Articular chondrocyte of knee joint (primary cell): ENCODE measurements around the gene CPN2. TPM values are rescaled to one million over a fixed set of nuclear protein-coding genes. Genes with fewer than 3 reads are reported as not detected.

ENCODE experiments used
- total RNA-seq: library from RNA; depleted of rRNA; stranded (reverse); fragments of >200 nt; gene quantifications from 2 replicates; pipeline ENCODE4 v1.2.3, GENCODE V29; 2012

Gene CPN2, protein sequence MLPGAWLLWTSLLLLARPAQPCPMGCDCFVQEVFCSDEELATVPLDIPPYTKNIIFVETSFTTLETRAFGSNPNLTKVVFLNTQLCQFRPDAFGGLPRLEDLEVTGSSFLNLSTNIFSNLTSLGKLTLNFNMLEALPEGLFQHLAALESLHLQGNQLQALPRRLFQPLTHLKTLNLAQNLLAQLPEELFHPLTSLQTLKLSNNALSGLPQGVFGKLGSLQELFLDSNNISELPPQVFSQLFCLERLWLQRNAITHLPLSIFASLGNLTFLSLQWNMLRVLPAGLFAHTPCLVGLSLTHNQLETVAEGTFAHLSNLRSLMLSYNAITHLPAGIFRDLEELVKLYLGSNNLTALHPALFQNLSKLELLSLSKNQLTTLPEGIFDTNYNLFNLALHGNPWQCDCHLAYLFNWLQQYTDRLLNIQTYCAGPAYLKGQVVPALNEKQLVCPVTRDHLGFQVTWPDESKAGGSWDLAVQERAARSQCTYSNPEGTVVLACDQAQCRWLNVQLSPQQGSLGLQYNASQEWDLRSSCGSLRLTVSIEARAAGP
- total RNA-seq = under 0.01 TPM in 1 of 2 replicates, not detected in the other

DNA sequence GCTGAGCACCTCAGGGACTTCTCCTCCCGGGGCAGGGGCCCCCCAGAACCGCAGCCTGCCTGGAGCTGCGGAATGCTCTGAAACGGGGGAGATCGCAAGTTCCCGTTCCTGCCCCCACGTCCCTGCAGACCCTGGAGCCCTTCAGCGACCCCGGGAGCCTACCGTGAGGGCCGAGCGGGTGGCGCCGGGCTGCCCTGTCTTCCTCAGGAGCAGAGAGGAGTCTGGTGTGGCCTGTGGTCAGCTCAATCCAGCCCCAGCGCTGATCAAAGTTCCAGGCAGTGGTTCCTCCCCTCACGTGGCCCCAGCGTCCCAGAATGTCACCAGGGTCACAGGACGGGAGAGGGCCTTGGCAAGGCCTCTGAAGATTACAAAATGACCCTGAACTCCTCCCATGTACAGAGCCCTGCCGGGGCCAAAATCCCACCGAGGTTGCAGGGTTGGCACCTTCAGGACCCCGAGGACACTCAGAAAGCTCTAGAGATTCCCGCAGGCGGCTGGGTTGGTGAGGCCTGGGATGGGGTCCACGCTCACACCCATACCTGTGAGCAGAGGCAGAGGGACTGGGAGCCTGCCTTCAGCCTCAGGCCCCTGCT is at the start of gene CPN2:
CPN2 (minus strand) TSS at position 249 of the 593 bp plus-strand sequence. CDS start 8,626 bp downstream, outside the sequence.

DNA sequence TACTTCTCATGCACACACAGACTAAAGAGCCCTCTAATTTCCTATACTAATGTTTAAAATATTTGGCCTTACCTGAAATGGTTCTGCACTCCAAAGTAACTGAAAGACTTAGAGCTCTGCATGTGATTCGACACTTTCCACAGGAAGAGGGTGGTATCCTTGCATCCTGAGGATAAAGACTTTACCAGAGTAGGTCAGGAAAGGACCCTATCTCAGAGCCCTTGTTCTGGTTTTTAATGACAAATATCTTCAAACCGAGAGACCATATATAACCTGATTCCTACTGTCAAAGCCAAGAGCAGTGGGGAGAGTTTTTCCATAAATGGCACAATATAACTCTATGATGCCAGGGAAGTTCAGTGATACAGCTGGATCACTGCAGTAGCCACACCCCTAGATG is 48.0 kb upstream of the CPN2 start, which contains the start of gene GP5:
GP5 (minus strand) TSS at position 101 of the 400 bp plus-strand sequence. CDS start 984 bp downstream, outside the sequence.

DNA sequence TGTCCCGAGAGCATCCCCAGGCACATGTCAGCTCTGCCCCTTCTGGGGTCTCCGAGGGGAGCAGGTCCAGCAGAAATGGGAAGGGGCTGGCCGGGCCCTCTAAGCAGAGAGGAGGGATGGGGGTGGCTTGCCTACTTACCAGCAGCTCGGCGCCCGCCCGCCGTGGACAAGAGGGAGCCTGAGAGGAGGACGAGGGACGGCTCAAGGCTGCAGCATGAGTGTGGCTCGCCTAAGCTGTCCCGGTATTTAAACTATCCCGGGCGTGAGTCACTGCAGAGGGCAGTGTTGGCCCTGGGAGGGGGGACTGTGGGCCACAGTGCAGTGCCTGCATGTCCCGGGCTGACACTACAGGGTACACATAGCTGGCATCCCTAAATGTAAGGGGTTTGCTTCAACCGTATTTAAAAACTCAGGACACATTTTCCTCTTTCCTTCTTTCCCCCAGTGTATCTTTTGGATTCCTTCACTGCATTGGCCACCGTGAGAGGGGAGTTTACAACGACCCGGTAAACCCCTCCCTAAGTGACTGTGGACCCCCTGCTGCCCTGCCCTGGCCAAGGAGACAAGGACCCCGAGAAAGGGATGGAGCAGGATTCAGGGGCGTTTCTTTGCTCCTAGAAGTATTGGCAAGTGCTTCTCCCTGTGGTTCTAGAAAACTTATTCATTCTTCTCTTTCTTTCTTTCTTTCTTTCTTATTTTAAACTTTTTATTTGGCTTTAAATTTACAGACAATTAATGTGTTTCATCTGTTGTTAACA is 18.6 kb upstream of the CPN2 start, which contains the start of gene LRRC15:
LRRC15 (minus strand) TSS at position 222 of the 758 bp plus-strand sequence. CDS start 8,700 bp downstream, outside the sequence.

Other genes starting within 250 kb of the CPN2 start
- 11.6 and 92.6 TPM in 2 replicates for gene HES1, start 215.2 kb downstream of the CPN2 start, total RNA-seq
- 7.1 and 29.7 TPM in 2 replicates for gene LRRC15, start 18.4 kb upstream of the CPN2 start, total RNA-seq
- under 0.01 and 0.13 TPM in 2 replicates for gene GP5, start 47.9 kb upstream of the CPN2 start, total RNA-seq
- 228 and 241 TPM in 2 replicates for gene ATP13A3, start 135.7 kb upstream of the CPN2 start, total RNA-seq